A673 (cell line): ENCODE measurements around the gene ZBTB6. TPM values are rescaled to one million over a fixed set of nuclear protein-coding genes. Genes with fewer than 3 reads are reported as not detected.

Experiments
- BruUV-seq: library from RNA; stranded (reverse); fragments of 400-500 nt; replicated peaks from 2 replicates; lab custom pipeline; 2021; lab: Mats Ljungman, UMichigan
- CTCF ChIA-PET: fragments of 300-600 bp; sonication (Branson Sonifier 250); formaldehyde crosslinking; loops from one replicate; lab custom pipeline; 2022; ENCODE audit warnings: antibody characterized with exemption; lab: Charles Lee
- POLR2A ChIA-PET: fragments of 300-600 bp; sonication (Branson Sonifier 250); formaldehyde crosslinking; loops from one replicate; lab custom pipeline; 2022; ENCODE audit warnings: antibody characterized with exemption; ENCODE audit not compliant: low non-redundant PET; lab: Charles Lee
- DNase-seq: peaks from one replicate; pipeline ENCODE4 v3.0.0-alpha.2; 2015; ENCODE audit warnings: low spot score
- H3K27ac ChIP-seq: fragments of 200-600 bp; sonication (generic); 2 replicates; pipeline ENCODE4 v1.5.1; 2016; ENCODE audit warnings: mixed run types, low read depth, mild to moderate bottlenecking, mixed read lengths, antibody characterized with exemption, low read length; ENCODE audit not compliant: poor library complexity, severe bottlenecking
- H3K27me3 ChIP-seq: fragments of 200-600 bp; sonication (generic); replicated peaks from 2 replicates; pipeline ENCODE4 v1.6.1; 2017; ENCODE audit warnings: mixed run types, low read depth, mild to moderate bottlenecking, mixed read lengths, antibody characterized with exemption, low read length; ENCODE audit not compliant: insufficient read depth, poor library complexity
- H3K36me3 ChIP-seq: fragments of 200-600 bp; sonication (generic); 2 replicates; pipeline ENCODE4 v1.6.1; 2016; ENCODE audit warnings: mixed run types, mild to moderate bottlenecking, mixed read lengths, antibody characterized with exemption, low read length; ENCODE audit not compliant: insufficient read depth, poor library complexity, severe bottlenecking
- H3K4me1 ChIP-seq: fragments of 200-600 bp; sonication (generic); 2 replicates; pipeline ENCODE4 v1.6.1; 2017; ENCODE audit warnings: mixed run types, mild to moderate bottlenecking, mixed read lengths, antibody characterized with exemption, low read length; ENCODE audit not compliant: insufficient read depth, poor library complexity, severe bottlenecking
- H3K4me3 ChIP-seq: fragments of 200-600 bp; sonication (generic); 2 replicates; pipeline ENCODE4 v1.5.1; 2016; ENCODE audit warnings: low read depth, mixed run types, mild to moderate bottlenecking, mixed read lengths, low read length; ENCODE audit not compliant: poor library complexity, severe bottlenecking
- H3K9me3 ChIP-seq: fragments of 200-600 bp; sonication (generic); 2 replicates; pipeline ENCODE4 v1.6.1; 2016; ENCODE audit warnings: mixed run types, low read depth, mild to moderate bottlenecking, mixed read lengths, antibody characterized with exemption, low read length; ENCODE audit not compliant: poor library complexity, severe bottlenecking
- EZH2 ChIP-seq: fragments of 200-600 bp; sonication (generic); IDR thresholded peaks from 2 replicates; pipeline ENCODE4 v1.6.1; 2017; ENCODE audit warnings: borderline replicate concordance, low read depth, mild to moderate bottlenecking, mixed read lengths, antibody characterized with exemption, low read length; ENCODE audit not compliant: poor library complexity, severe bottlenecking
- intact Hi-C: fragments of 100-400 bp; cut with micrococcal nuclease; formaldehyde crosslinking; loops from one replicate; pipeline ENCODE4 v1.10.0; 2022; ENCODE audit not compliant: unreplicated experiment
- total RNA-seq: library from RNA; stranded (reverse); gene quantifications from 2 replicates; pipeline ENCODE4 v1.2.3, GENCODE V29; 2021
- TF ChIP-seq, protein P1 (sequence below): fragments of 300-800, 200-600 bp; sonication (generic); conservative IDR thresholded peaks from 2 replicates; pipeline ENCODE4 v1.5.1; 2017; ENCODE audit warnings: low read depth, mild to moderate bottlenecking, antibody characterized with exemption, low read length, moderate library complexity, mixed read lengths

ZBTB6 gene
- total RNA-seq, 1 experiment from 2014 or later = 10.4 TPM

DNA sequence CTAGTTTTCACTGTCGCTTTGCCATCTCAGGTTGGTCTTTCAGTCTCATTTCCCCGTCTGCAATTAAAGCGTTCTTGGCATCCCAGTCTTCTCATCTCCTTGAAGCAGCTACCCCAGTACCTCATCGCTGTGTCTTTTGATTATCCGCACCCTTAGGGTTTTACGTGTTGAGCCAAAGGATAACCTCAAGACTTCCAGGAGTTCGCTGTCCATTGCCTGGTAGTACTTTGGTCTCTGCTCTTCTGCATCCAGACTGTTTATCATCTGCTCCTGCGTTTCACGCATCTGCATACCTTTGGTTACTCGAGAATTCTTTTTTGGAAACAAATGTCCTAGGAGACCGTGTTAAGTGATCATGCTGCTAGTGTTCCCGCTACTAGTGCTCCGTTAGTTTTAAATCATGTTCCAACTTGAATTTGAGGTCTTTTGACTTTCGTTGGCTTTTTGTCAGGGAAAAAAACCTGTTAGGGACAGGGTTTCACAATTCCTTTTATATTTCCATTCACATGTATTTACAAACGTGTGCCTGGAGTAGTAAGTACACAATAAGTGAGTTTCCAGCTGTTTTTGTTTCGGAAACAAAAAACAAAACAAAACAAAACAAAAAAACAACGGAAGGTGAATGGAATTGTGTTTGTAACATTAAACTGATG lies 28.6 kb upstream of the ZBTB6 start:
- Histone ChIP-seq H3K9me3 (no peaks in the 10 kb centered on the region), H3K36me3 (peaks cover 24% of the 10 kb centered on the region), H3K27me3 (no peaks in the 10 kb centered on the region), H3K4me3 (peak overlapping the region; percentile 90), H3K27ac (peak overlapping the region; percentile 84), H3K4me1 (peaks cover 20% of the 10 kb centered on the region)
- ChIA-PET CTCF (no interaction called here), POLR2A (no interaction called here)
- no peak for DNase-seq
- TF ChIP-seq EZH2 = no peak
- TF ChIP-seq, protein P1, sequence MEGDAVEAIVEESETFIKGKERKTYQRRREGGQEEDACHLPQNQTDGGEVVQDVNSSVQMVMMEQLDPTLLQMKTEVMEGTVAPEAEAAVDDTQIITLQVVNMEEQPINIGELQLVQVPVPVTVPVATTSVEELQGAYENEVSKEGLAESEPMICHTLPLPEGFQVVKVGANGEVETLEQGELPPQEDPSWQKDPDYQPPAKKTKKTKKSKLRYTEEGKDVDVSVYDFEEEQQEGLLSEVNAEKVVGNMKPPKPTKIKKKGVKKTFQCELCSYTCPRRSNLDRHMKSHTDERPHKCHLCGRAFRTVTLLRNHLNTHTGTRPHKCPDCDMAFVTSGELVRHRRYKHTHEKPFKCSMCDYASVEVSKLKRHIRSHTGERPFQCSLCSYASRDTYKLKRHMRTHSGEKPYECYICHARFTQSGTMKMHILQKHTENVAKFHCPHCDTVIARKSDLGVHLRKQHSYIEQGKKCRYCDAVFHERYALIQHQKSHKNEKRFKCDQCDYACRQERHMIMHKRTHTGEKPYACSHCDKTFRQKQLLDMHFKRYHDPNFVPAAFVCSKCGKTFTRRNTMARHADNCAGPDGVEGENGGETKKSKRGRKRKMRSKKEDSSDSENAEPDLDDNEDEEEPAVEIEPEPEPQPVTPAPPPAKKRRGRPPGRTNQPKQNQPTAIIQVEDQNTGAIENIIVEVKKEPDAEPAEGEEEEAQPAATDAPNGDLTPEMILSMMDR = no peak
- BruUV-seq = TSS peak; percentile 63
- intact Hi-C loops = no loop called here

DNA sequence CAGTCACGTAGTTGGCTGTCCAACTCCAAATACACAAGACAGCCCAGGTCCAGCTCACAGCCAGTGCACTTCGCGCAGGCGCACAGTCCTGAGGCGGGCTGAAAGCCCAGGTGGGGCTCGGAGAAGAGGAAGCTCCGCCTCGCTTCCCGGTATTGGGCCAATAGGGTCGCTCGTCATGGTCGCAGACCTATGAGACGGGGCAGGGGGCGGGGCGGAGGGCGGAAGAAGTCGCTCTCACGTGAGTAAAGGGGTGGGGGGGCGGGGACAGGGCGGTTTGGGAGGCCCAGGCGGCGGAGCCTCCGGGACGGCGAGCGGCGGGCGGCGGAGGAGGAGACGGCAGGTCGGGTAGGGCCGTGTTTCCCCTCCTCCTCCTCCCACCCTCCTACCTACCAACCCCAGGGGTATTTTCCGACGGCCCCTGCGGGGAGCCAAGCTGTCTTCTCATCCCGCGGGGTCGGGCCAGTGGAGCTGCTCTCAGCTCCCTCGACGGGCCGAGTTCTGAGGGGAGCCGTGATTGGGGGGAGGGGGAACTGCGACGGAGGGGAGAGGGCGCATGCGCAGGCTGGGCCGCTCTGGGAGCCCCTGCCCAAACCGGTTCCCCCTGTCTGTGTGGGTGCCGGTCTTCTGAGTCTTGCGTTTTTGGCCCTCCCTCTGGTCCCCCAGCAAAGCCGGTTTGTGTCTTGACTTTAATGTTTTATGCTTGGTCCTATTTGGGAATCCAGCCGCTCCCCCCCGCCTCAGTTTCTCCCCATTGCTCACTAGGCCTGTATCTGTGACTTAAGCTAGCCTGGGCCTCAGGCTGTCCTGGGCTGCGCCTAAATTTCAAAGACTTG lies 27.8 kb upstream of the ZBTB6 start, which contains the start of gene RABGAP1:
Gene RABGAP1, plus strand, starts transcription at position 272 of the 833 bp plus-strand sequence. CDS start 16,040 bp downstream, outside the sequence.
- no TSS peak for BruUV-seq
- H3K27me3 ChIP-seq = no peaks in the 10 kb centered on the region
- peak within 1 kb of the TSS; percentile 90 for H3K4me3 ChIP-seq
- ChIA-PET POLR2A (interaction anchor here (0.6 to 1.1 kb wide), 3 partner anchors 9 to 707 kb away, joined by 3 to 5 read pairs (median 3); partner anchors contain the start of gene ZBTB26), CTCF (interaction anchor here (0.6 to 1.0 kb wide), 2 partner anchors 50 to 102 kb away, joined by 3 to 4 read pairs; no protein-coding TSS in a partner anchor)
- peaks cover 31% of the 10 kb centered on the region for H3K36me3 ChIP-seq
- intact Hi-C loops = no loop called here
- DNase-seq = peak; percentile 99
- H3K4me1 ChIP-seq = peaks cover 13% of the 10 kb centered on the region
- H3K9me3 ChIP-seq = no peaks in the 10 kb centered on the region
- TF ChIP-seq EZH2 = no peak
- TF ChIP-seq, protein P1 = no peak
- H3K27ac ChIP-seq = peak within 1 kb of the TSS; percentile 84

DNA sequence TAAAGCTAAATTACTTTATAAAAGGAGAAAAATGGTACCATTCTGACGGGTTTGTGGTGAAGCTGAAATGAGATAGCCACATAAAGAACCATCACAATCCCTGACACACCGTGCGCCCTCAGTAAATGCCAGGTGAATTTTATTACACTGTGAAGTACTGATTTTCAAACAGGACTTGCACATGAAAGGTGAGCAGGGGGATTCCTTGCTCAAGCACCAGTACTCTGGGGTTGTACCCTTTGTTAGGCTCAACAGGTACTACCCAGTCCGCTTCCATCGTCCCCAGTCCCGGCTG lies 27.3 kb upstream of the ZBTB6 start:
- no peak for TF ChIP-seq EZH2
- TF ChIP-seq, protein P1 = no peak
- H3K4me1 ChIP-seq = peaks cover 7% of the 10 kb centered on the region
- H3K27ac ChIP-seq = peak overlapping the region; percentile 56
- peak overlapping the region; percentile 90 for H3K4me3 ChIP-seq
- H3K27me3 ChIP-seq = no peaks in the 10 kb centered on the region
- H3K36me3 ChIP-seq = peaks cover 31% of the 10 kb centered on the region
- CTCF ChIA-PET = interaction anchor here (1.0 kb wide), 1 partner anchor 51 kb away, joined by 4 read pairs; no protein-coding TSS in a partner anchor
- no peak for DNase-seq
- no peaks in the 10 kb centered on the region for H3K9me3 ChIP-seq
- POLR2A ChIA-PET = interaction anchor here (0.6 to 1.1 kb wide), 3 partner anchors 9 to 706 kb away, joined by 3 to 5 read pairs (median 3); partner anchors contain the start of gene ZBTB26
- intact Hi-C loops = no loop called here
- no TSS peak for BruUV-seq
